Stimulated activated CD8-positive, alpha-beta memory T cell treated with anti-CD3 and anti-CD28 coated beads, Interleukin-7, amount 100 ng/mL, for 48 hours (primary cell): ENCODE data around the gene UNC13A.
"Not testable (repeated sequence)": the region's sequence is repeated elsewhere in the genome, so short reads cannot be mapped to it uniquely, and the experiment has no call there.

Source experiments
- DNase-seq, 2 donors: peaks; one replicate each; pipeline ENCODE4 v3.0.0-alpha.2; 2020; ENCODE audit warnings: low read depth in 1 of 2; ENCODE audit errors: extremely low read depth in 1 of 2

UNC13A gene

GRCh38 chr19:17606590-17607185, 81.5 kb downstream of the UNC13A start:
- DNase-seq: no peak

GRCh38 chr19:17605761-17606589, 82.2 kb downstream of the UNC13A start:
- DNase-seq: peak; percentile 62 to 78

GRCh38 chr19:17605117-17605516, 83.0 kb downstream of the UNC13A start:
- DNase-seq: no peak

GRCh38 chr19:17604372-17605025, 83.7 kb downstream of the UNC13A start:
- DNase-seq: no peak

- DNase-seq: no peak
Measured at GRCh38 chr19:17602872-17603510, 85.2 kb downstream of the UNC13A start.

- DNase-seq: no peak
Measured at GRCh38 chr19:17602217-17602616, 85.9 kb downstream of the UNC13A start.

GRCh38 chr19:17601683-17602082, 86.5 kb downstream of the UNC13A start:
- no peak for DNase-seq

- no peak for DNase-seq
Measured at GRCh38 chr19:17599780-17600179, 88.4 kb downstream of the UNC13A start.

GRCh38 chr19:17598953-17599352, 89.2 kb downstream of the UNC13A start:
- DNase-seq: no peak

- not testable (repeated sequence) for DNase-seq
Measured at GRCh38 chr19:17598063-17598462, 90.1 kb downstream of the UNC13A start.

GRCh38 chr19:17594296-17594695, 93.9 kb downstream of the UNC13A start:
- not testable (repeated sequence) for DNase-seq

- no peak for DNase-seq
Measured at GRCh38 chr19:17590866-17591265, 97.3 kb downstream of the UNC13A start.

- not testable (repeated sequence) for DNase-seq
Measured at GRCh38 chr19:17585395-17585794, 102.8 kb downstream of the UNC13A start.

GRCh38 chr19:17584132-17584531, 104.0 kb downstream of the UNC13A start:
- DNase-seq: no peak

- DNase-seq: no peak
Measured at GRCh38 chr19:17582613-17583012, 105.5 kb downstream of the UNC13A start.

- no peak for DNase-seq
Measured at GRCh38 chr19:17581211-17581874, 106.8 kb downstream of the UNC13A start.

GRCh38 chr19:17580470-17581144, 107.5 kb downstream of the UNC13A start:
- no peak for DNase-seq

GRCh38 chr19:17579661-17580244, 108.4 kb downstream of the UNC13A start:
- peak in 1 of 2 donors; percentile 18 for DNase-seq

- DNase-seq: no peak
Measured at GRCh38 chr19:17577457-17578097, 110.6 kb downstream of the UNC13A start.
